ENCODE results near the gene LANCL2. TPM values are rescaled to one million over a fixed set of nuclear protein-coding genes. Genes with fewer than 3 reads are reported as not detected.

LANCL2 gene
- total and polyA plus RNA-seq, 9 of the 15 experiments (the other 6 are each of a cell fraction or from before 2014, with no cell fraction given), result 5.3 to 18.5 (median 13.5) TPM

DNA sequence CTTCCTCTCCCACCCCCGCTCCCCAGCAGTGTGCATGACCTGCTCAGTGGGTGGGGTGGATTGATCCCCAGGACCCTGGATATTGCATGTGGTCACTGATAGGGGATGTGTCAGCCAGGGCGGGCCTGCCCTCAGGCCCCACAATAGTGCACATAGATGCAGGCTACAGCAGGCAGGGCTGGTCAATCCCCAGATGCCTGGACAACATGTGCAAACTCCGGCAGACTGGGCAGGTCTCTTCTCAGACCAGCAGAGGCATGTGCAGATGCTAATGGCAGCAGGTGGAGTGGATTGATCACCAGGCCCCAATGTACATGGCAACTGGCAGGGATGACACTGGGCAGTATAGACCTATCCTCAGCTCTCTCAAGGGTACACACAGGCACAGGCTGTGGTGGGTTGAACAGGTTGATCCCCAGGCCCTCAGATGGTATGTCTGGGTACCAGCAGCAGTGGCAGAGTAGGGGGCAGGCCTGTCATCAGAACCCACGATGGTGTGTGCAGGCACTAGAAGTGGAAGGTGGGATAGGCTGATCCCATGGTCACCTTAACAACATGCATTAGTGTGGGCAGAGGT lies 98.6 kb downstream of the LANCL2 start:
- H3K4me3 ChIP-seq, result no peak overlapping the region
- no peaks in the 10 kb centered on the region for H3K36me3 ChIP-seq (ENCODE audit: control insufficient read depth, insufficient read depth, low read length)
- H3K27me3 ChIP-seq (ENCODE audit: control insufficient read depth in 2 of 2, insufficient read depth in 2 of 2, low read length in 2 of 2), result no peaks in the 10 kb centered on the region
- no peaks in the 10 kb centered on the region for H3K9me1 ChIP-seq (ENCODE audit: control insufficient read depth, insufficient read depth, low read length)
- no TSS peak for BruUV-seq (replicated peaks)
- H3K4me2 ChIP-seq (ENCODE audit: insufficient read depth, low read length), result no peak overlapping the region
- no peaks in the 10 kb centered on the region for H3K79me2 ChIP-seq (ENCODE audit: control insufficient read depth, insufficient read depth, low read length)
- intact Hi-C loops (cut with micrococcal nuclease) (no loop called here), in situ Hi-C loops (cut with MboI) (no loop called here)
- peaks cover 2% of the 10 kb centered on the region for H3K9me3 ChIP-seq (replicated peaks; ENCODE audit: control insufficient read depth, insufficient read depth, low read depth, low read length)
- CTCF ChIA-PET (ENCODE audit: low intra/inter-chr PET ratio), result no interaction called here
- no peaks in the 10 kb centered on the region for H3K4me1 ChIP-seq (replicated peaks in 1 of 2; ENCODE audit: control insufficient read depth in 2 of 2, insufficient read depth in 2 of 2, low read length in 2 of 2)
- FAIRE-seq (no peak), ATAC-seq (no peak), DNase-seq (ENCODE audit: extremely low read depth in 1 of 4, low spot score in 3 of 4) (no peak)
- H2AFZ ChIP-seq (ENCODE audit: low read depth, low read length), result no peak overlapping the region
- no peaks in the 10 kb centered on the region for H4K20me1 ChIP-seq (replicated peaks; ENCODE audit: control insufficient read depth, insufficient read depth, low read length)
- TF ChIP-seq ZNF23 (CRISPR knock-in tag; IDR thresholded peaks at IDR 0.05), result no peak
- TF ChIP-seq, protein P1, sequence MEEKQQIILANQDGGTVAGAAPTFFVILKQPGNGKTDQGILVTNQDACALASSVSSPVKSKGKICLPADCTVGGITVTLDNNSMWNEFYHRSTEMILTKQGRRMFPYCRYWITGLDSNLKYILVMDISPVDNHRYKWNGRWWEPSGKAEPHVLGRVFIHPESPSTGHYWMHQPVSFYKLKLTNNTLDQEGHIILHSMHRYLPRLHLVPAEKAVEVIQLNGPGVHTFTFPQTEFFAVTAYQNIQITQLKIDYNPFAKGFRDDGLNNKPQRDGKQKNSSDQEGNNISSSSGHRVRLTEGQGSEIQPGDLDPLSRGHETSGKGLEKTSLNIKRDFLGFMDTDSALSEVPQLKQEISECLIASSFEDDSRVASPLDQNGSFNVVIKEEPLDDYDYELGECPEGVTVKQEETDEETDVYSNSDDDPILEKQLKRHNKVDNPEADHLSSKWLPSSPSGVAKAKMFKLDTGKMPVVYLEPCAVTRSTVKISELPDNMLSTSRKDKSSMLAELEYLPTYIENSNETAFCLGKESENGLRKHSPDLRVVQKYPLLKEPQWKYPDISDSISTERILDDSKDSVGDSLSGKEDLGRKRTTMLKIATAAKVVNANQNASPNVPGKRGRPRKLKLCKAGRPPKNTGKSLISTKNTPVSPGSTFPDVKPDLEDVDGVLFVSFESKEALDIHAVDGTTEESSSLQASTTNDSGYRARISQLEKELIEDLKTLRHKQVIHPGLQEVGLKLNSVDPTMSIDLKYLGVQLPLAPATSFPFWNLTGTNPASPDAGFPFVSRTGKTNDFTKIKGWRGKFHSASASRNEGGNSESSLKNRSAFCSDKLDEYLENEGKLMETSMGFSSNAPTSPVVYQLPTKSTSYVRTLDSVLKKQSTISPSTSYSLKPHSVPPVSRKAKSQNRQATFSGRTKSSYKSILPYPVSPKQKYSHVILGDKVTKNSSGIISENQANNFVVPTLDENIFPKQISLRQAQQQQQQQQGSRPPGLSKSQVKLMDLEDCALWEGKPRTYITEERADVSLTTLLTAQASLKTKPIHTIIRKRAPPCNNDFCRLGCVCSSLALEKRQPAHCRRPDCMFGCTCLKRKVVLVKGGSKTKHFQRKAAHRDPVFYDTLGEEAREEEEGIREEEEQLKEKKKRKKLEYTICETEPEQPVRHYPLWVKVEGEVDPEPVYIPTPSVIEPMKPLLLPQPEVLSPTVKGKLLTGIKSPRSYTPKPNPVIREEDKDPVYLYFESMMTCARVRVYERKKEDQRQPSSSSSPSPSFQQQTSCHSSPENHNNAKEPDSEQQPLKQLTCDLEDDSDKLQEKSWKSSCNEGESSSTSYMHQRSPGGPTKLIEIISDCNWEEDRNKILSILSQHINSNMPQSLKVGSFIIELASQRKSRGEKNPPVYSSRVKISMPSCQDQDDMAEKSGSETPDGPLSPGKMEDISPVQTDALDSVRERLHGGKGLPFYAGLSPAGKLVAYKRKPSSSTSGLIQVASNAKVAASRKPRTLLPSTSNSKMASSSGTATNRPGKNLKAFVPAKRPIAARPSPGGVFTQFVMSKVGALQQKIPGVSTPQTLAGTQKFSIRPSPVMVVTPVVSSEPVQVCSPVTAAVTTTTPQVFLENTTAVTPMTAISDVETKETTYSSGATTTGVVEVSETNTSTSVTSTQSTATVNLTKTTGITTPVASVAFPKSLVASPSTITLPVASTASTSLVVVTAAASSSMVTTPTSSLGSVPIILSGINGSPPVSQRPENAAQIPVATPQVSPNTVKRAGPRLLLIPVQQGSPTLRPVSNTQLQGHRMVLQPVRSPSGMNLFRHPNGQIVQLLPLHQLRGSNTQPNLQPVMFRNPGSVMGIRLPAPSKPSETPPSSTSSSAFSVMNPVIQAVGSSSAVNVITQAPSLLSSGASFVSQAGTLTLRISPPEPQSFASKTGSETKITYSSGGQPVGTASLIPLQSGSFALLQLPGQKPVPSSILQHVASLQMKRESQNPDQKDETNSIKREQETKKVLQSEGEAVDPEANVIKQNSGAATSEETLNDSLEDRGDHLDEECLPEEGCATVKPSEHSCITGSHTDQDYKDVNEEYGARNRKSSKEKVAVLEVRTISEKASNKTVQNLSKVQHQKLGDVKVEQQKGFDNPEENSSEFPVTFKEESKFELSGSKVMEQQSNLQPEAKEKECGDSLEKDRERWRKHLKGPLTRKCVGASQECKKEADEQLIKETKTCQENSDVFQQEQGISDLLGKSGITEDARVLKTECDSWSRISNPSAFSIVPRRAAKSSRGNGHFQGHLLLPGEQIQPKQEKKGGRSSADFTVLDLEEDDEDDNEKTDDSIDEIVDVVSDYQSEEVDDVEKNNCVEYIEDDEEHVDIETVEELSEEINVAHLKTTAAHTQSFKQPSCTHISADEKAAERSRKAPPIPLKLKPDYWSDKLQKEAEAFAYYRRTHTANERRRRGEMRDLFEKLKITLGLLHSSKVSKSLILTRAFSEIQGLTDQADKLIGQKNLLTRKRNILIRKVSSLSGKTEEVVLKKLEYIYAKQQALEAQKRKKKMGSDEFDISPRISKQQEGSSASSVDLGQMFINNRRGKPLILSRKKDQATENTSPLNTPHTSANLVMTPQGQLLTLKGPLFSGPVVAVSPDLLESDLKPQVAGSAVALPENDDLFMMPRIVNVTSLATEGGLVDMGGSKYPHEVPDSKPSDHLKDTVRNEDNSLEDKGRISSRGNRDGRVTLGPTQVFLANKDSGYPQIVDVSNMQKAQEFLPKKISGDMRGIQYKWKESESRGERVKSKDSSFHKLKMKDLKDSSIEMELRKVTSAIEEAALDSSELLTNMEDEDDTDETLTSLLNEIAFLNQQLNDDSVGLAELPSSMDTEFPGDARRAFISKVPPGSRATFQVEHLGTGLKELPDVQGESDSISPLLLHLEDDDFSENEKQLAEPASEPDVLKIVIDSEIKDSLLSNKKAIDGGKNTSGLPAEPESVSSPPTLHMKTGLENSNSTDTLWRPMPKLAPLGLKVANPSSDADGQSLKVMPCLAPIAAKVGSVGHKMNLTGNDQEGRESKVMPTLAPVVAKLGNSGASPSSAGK (IDR thresholded peaks at IDR 0.05), result peak; percentile 34; the same call in 1 of the 2 replicates
- no peak for TF ChIP-seq ZNF584 (CRISPR knock-in tag; IDR thresholded peaks at IDR 0.05; ENCODE audit: low read depth)
- no peak for TF ChIP-seq CBFA2T3 (IDR thresholded peaks at IDR 0.05)
- POLR2A ChIA-PET, result no interaction called here
- H3K27ac ChIP-seq (ENCODE audit: extremely low read depth, low read depth, low read length), result no peak overlapping the region
- H3K9ac ChIP-seq (ENCODE audit: insufficient read depth in 1 of 2, low read depth in 2 of 2, low read length in 2 of 2), result no peak overlapping the region
- 100% methylated on average over 4 of the region's 4 CpGs for WGBS (ENCODE audit: insufficient coverage, low coverage, missing lambda C conversion rate)
